Neural progenitor cell (in vitro differentiated cells): ENCODE results near the gene CHD2. TPM values are rescaled to one million over a fixed set of nuclear protein-coding genes. Genes with fewer than 3 reads are reported as not detected.

Source experiments
- DNase-seq: peaks from one replicate; pipeline ENCODE4 v3.0.0-alpha.2; 2016; ENCODE audit warnings: low spot score
- H2AFZ ChIP-seq: fragments of 200-600 bp; sonication (generic); replicated peaks from 2 replicates; pipeline ENCODE4 v1.6.1; 2016; ENCODE audit warnings: antibody characterized with exemption
- H3F3A ChIP-seq: fragments of 200-600 bp; sonication (generic); 2 replicates; pipeline ENCODE4 v1.6.1; 2016; ENCODE audit warnings: antibody characterized with exemption, low read depth
- H3K27ac ChIP-seq: fragments of 200-600 bp; sonication (generic); 2 replicates; pipeline ENCODE4 v1.5.1; 2016; ENCODE audit warnings: mild to moderate bottlenecking
- H3K27me3 ChIP-seq: fragments of 200-600 bp; sonication (generic); 2 replicates; pipeline ENCODE4 v1.6.1; 2016; ENCODE audit warnings: mild to moderate bottlenecking, moderate library complexity
- H3K36me3 ChIP-seq: fragments of 200-600 bp; sonication (generic); 2 replicates; pipeline ENCODE4 v1.5.1; 2016
- H3K4me1 ChIP-seq: fragments of 200-600 bp; sonication (generic); 2 replicates; pipeline ENCODE4 v1.6.1; 2016; ENCODE audit warnings: mixed run types
- H3K4me2 ChIP-seq: fragments of 200-600 bp; sonication (generic); 2 replicates; pipeline ENCODE4 v1.6.1; 2016
- H3K4me3 ChIP-seq: fragments of 200-600 bp; sonication (generic); 2 replicates; pipeline ENCODE4 v1.5.1; 2016
- H3K79me2 ChIP-seq: fragments of 200-600 bp; sonication (generic); 2 replicates; pipeline ENCODE4 v1.6.1; 2016; ENCODE audit warnings: low read depth
- H3K9ac ChIP-seq: fragments of 200-600 bp; sonication (generic); 2 replicates; pipeline ENCODE4 v1.6.1; 2016
- H3K9me3 ChIP-seq: fragments of 200-600 bp; sonication (generic); 2 replicates; pipeline ENCODE4 v1.5.1; 2016; ENCODE audit warnings: low read depth
- H4K20me1 ChIP-seq: fragments of 200-600 bp; sonication (generic); 2 replicates; pipeline ENCODE4 v1.6.1; 2016; ENCODE audit warnings: low read depth
- H3K27ac Mint-ChIP-seq: 3 replicates; pipeline ENCODE4 v1.8.0; 2021; ENCODE audit warnings: mixed read lengths
- H3K27me3 Mint-ChIP-seq: 2 replicates; pipeline ENCODE4 v1.8.0; 2022; ENCODE audit warnings: low read depth, mild to moderate bottlenecking, inconsistent platforms, moderate library complexity, mixed read lengths; ENCODE audit not compliant: insufficient read depth
- H3K36me3 Mint-ChIP-seq: 3 replicates; pipeline ENCODE4 v1.8.0; 2021; ENCODE audit warnings: mixed read lengths
- H3K4me1 Mint-ChIP-seq: 3 replicates; pipeline ENCODE4 v1.8.0; 2021; ENCODE audit warnings: mixed read lengths
- H3K4me3 Mint-ChIP-seq: 3 replicates; pipeline ENCODE4 v1.8.0; 2021; ENCODE audit warnings: mild to moderate bottlenecking, moderate library complexity, mixed read lengths
- H3K9me3 Mint-ChIP-seq: 3 replicates; pipeline ENCODE4 v1.8.0; 2020; ENCODE audit warnings: mixed read lengths
- CTCF ChIP-seq: fragments of 200-600 bp; sonication (generic); IDR thresholded peaks from 2 replicates; pipeline ENCODE4 v1.5.1; 2017; ENCODE audit warnings: antibody characterized with exemption, mild to moderate bottlenecking
- EZH2 ChIP-seq: fragments of 200-600 bp; sonication (generic); IDR thresholded peaks from 2 replicates; pipeline ENCODE4 v1.6.1; 2017; ENCODE audit warnings: antibody characterized with exemption, mild to moderate bottlenecking, moderate library complexity
- EZH2phosphoT487 ChIP-seq: fragments of 200-600 bp; sonication (generic); IDR thresholded peaks from 2 replicates; pipeline ENCODE4 v1.6.1; 2017; ENCODE audit warnings: antibody characterized with exemption
- microRNA counts: library from miRNA; unstranded; fragments of <30 nt; microRNA quantifications from one replicate; lab custom pipeline; 2016
- microRNA-seq: library from miRNA; unstranded; fragments of <30 nt; microRNA quantifications from one replicate; pipeline ENCODE4, GENCODE V29; 2016
- total RNA-seq: library from RNA; depleted of rRNA; stranded (reverse); fragments of >200 nt; gene quantifications from 2 replicates; pipeline ENCODE4 v1.2.3, GENCODE V29; 2015; ENCODE audit warnings: low replicate concordance

Gene CHD2
- total RNA-seq, 1 donor from 2014 or later: 128 TPM

- Histone ChIP-seq H2AFZ (no peak overlapping the region), H3K27me3 (no peaks in the 10 kb centered on the region), H3K27ac (peak overlapping the region; percentile 88), H3K36me3 (peaks cover 4% of the 10 kb centered on the region), H3K4me1 (peaks cover 82% of the 10 kb centered on the region), H3K4me3 (peak overlapping the region; percentile 95), H3K9ac (no peak overlapping the region), H3K4me2 (peak overlapping the region; percentile 100), H4K20me1 (peaks cover 98% of the 10 kb centered on the region), H3K9me3 (no peaks in the 10 kb centered on the region), H3K79me2 (peaks cover 100% of the 10 kb centered on the region), H3F3A (peaks cover 94% of the 10 kb centered on the region)
- Mint-ChIP-seq H3K4me3 (peak overlapping the region; percentile 97), H3K9me3 (no peaks in the 10 kb centered on the region), H3K27ac (no peak overlapping the region), H3K27me3 (no peaks in the 10 kb centered on the region), H3K4me1 (peaks cover 68% of the 10 kb centered on the region), H3K36me3 (peaks cover 12% of the 10 kb centered on the region)
- TF ChIP-seq CTCF: no peak
- TF ChIP-seq EZH2: no peak
- TF ChIP-seq EZH2phosphoT487: no peak
- DNase-seq: no peak
These were observed 174.5 kb downstream of the CHD2 start for GRCh38 chr15:93074599-93074998.

DNA sequence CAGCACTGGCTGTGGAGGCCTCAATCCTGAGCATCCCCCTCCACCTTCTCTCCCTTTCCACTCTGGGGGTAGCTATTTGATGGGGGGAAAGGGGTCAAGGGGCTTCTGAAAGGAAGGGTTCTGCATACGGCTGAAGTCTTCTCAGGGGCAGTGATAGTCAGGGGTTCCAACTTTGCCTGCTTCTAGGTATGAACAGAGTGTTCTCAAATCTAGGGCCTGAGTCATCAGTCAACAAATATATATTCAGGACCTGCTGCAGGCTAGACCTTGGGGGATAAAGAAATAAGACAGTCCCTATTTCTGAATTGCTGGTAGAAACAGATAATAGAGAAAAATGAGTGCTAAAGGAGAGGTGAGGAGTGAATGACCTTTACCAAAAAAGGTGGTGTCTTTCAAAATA, 176.1 kb downstream of the CHD2 start:
- no peak overlapping the region for H3K4me3 Mint-ChIP-seq
- Histone ChIP-seq H3K4me1 (peaks cover 82% of the 10 kb centered on the region), H3K9me3 (no peaks in the 10 kb centered on the region), H2AFZ (no peak overlapping the region), H3K4me3 (no peak overlapping the region), H4K20me1 (peaks cover 98% of the 10 kb centered on the region), H3K4me2 (peak overlapping the region; percentile 100), H3K9ac (no peak overlapping the region), H3K79me2 (peaks cover 100% of the 10 kb centered on the region), H3K27ac (peak overlapping the region; percentile 34), H3K27me3 (no peaks in the 10 kb centered on the region), H3F3A (peaks cover 79% of the 10 kb centered on the region), H3K36me3 (no peaks in the 10 kb centered on the region)
- no peaks in the 10 kb centered on the region for H3K9me3 Mint-ChIP-seq
- H3K4me1 Mint-ChIP-seq: peaks cover 65% of the 10 kb centered on the region
- H3K36me3 Mint-ChIP-seq: peaks cover 8% of the 10 kb centered on the region
- no peak for DNase-seq
- H3K27me3 Mint-ChIP-seq: no peaks in the 10 kb centered on the region
- no peak overlapping the region for H3K27ac Mint-ChIP-seq
- TF ChIP-seq CTCF: no peak
- no peak for TF ChIP-seq EZH2
- TF ChIP-seq EZH2phosphoT487: no peak

DNA sequence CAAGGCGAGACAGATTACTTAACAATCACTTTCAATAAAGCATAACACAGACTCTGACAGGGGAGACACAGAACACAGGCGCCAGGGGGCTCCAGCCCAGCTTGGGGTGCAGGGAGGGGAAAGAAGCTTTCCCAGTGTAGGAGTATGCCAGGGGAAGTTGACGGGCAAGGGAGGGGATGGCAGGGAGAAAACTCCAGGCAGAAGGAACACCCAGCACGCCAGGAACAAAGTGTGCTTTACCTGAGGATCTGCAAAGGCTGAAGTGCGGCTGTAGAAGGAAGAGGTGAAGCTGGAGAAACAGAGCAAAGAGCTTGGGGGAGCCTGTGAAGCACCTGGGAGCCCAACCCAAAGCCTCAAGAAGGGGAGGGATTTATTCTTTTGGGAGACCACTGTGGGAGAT, 176.8 kb downstream of the CHD2 start:
- no peak for TF ChIP-seq EZH2phosphoT487
- no peak for TF ChIP-seq EZH2
- no peak for TF ChIP-seq CTCF
- H2AFZ ChIP-seq: no peak overlapping the region
- H3K36me3 Mint-ChIP-seq: peaks cover 13% of the 10 kb centered on the region
- no peaks in the 10 kb centered on the region for H3K27me3 ChIP-seq
- no peak overlapping the region for H3K27ac Mint-ChIP-seq
- H3K9ac ChIP-seq: no peak overlapping the region
- H3K36me3 ChIP-seq: no peaks in the 10 kb centered on the region
- H3K9me3 Mint-ChIP-seq: no peaks in the 10 kb centered on the region
- H3K27ac ChIP-seq: peak overlapping the region; percentile 34
- peaks cover 80% of the 10 kb centered on the region for H3F3A ChIP-seq
- peaks cover 100% of the 10 kb centered on the region for H3K79me2 ChIP-seq
- no peak overlapping the region for H3K4me3 ChIP-seq
- H3K4me2 ChIP-seq: peak overlapping the region; percentile 100
- no peak overlapping the region for H3K4me3 Mint-ChIP-seq
- H3K9me3 ChIP-seq: no peaks in the 10 kb centered on the region
- H3K4me1 Mint-ChIP-seq: peaks cover 64% of the 10 kb centered on the region
- H3K4me1 ChIP-seq: peaks cover 83% of the 10 kb centered on the region
- H4K20me1 ChIP-seq: peaks cover 98% of the 10 kb centered on the region
- no peak for DNase-seq
- H3K27me3 Mint-ChIP-seq: no peaks in the 10 kb centered on the region

MicroRNA genes within 50 kb of the gene (microRNA counts, 767-probe panel; counts per million panel counts)
- 460 counts per million, percentile 90 among the panel's probes with 10 or more counts for microRNA hsa-miR-3175 (lab: Ali Mortazavi, UCI)

Small RNA genes within 50 kb of the gene (microRNA-seq; reads per million reads assigned to microRNA genes)
- gene MIR3175: 0.91 reads per million

Other genes with a start within 250 kb of the CHD2 start
- 8.6 and 10.1 TPM in 2 replicates for gene FAM174B, start 244.5 kb upstream of the CHD2 start, total RNA-seq
- 41.4 and 85.1 TPM in 2 replicates for gene RGMA, start 188.9 kb downstream of the CHD2 start, total RNA-seq